H1 (cell line): Measurements from ENCODE around the gene MYO16. TPM values are rescaled to one million over a fixed set of nuclear protein-coding genes. Genes with fewer than 3 reads are reported as not detected.

Experiments
- GABPA ChIP-seq: IDR thresholded peaks from 2 replicates; pipeline ENCODE4 v1.6.1; 2011; ENCODE audit warnings: mild to moderate bottlenecking, low read length, moderate library complexity, borderline replicate concordance; ENCODE audit not compliant: insufficient read depth
- JUND ChIP-seq: IDR thresholded peaks from 2 replicates; pipeline ENCODE4 v1.6.1; 2011; ENCODE audit warnings: mild to moderate bottlenecking, improper control_type of control experiment, low read length
- NANOG ChIP-seq: IDR thresholded peaks from 2 replicates; pipeline ENCODE4 v1.6.1; 2011; ENCODE audit warnings: low read length, low read depth, mild to moderate bottlenecking, inconsistent platforms; ENCODE audit not compliant: insufficient read depth, poor library complexity, severe bottlenecking
- NRF1 ChIP-seq: IDR thresholded peaks from 2 replicates; pipeline ENCODE4 v1.6.1; 2011; ENCODE audit warnings: mild to moderate bottlenecking, low read depth, low read length, improper control_type of control experiment
- RAD21 ChIP-seq, 2 experiments: IDR thresholded peaks in 1 of 2; conservative IDR thresholded peaks in 1 of 2; 2 replicates each; pipeline ENCODE4 v1.6.1; 2011; ENCODE audit warnings: low read depth in 2 of 2, low read length in 2 of 2, improper control_type of control experiment in 1 of 2, inconsistent platforms in 1 of 2, mild to moderate bottlenecking in 1 of 2, moderate library complexity in 1 of 2
- RXRA ChIP-seq: IDR thresholded peaks from 2 replicates; pipeline ENCODE4 v1.6.1; 2011; ENCODE audit warnings: low read depth, mild to moderate bottlenecking, low read length, moderate library complexity; ENCODE audit not compliant: insufficient read depth
- SIN3A ChIP-seq, 2 experiments: IDR thresholded peaks in 1 of 2; conservative IDR thresholded peaks in 1 of 2; 2 replicates each; pipeline ENCODE4 v1.6.1; 2011 to 2012; ENCODE audit warnings: low read length in 2 of 2, improper control_type of control experiment in 1 of 2, low read depth in 1 of 2, mild to moderate bottlenecking in 1 of 2
- SP1 ChIP-seq: IDR thresholded peaks from 2 replicates; pipeline ENCODE4 v1.6.1; 2011; ENCODE audit warnings: low read depth, low read length
- TBP ChIP-seq: IDR thresholded peaks from 2 replicates; pipeline ENCODE4 v1.6.1; 2011; ENCODE audit warnings: low read depth, low read length, improper control_type of control experiment
- ZNF274 ChIP-seq: IDR thresholded peaks from 2 replicates; pipeline ENCODE4 v1.7.0; 2012; ENCODE audit warnings: low read length, borderline replicate concordance; ENCODE audit errors: extremely low read depth
- polyA plus RNA-seq, 7 experiments: library from polyadenylated mRNA; depleted of rRNA in 3 of 7; stranded (reverse) in 5 of 7; unstranded in 2 of 7; fragments of >200 nt in 5 of 7; fragments of 200-250 nt in 2 of 7; gene quantifications; 1 replicate in 5 of 7; 2 replicates in 1 of 7; 4 replicates in 1 of 7; pipeline versions ENCODE4 v1.2.1 to v1.2.3, GENCODE V29; 2011 to 2013; ENCODE audit warnings: missing spikeins in 2 of 7, mixed read lengths in 2 of 7
- total RNA-seq: library from RNA; stranded (reverse); fragmentation: NEBNext Ultra II Directional; extraction: Animal tissue kit (Norgen Biotek cat#: 25700); gene quantifications from 2 replicates; pipeline ENCODE4 v1.2.1, GENCODE V29; 2021

The MYO16 gene
- total and polyA plus RNA-seq, 2 of the 8 experiments (the other 6 are each of a cell fraction or from before 2014, with no cell fraction given), result 0.02 to 0.22 TPM

DNA sequence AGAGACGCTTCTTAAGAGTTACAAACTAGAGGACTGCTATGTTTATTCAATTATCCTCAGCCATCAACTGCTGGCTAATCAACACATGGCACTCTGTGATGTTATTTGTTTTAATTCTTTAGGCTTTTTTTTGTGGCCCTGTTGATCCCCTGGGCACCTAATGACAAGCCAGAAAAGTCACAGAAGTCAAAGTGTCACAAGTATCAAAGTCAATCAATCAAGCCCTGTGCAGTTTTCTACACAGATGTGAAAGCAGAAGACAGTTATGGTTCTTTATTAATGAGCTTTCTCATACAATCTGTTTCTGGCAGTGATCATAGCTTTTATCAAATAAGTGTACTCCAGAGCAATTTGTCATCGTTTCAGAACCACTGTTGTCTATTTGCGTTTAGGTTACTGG lies 34.3 kb downstream of the MYO16 start (continued):
- TF ChIP-seq TBP (no peak), NRF1 (no peak), SP1 (no peak), SIN3A (conservative IDR thresholded peaks at IDR 0.05 in 1 of 2, IDR thresholded peaks at IDR 0.05 in 1 of 2; ENCODE audit: low read depth in 1 of 2, low read length in 2 of 2) (no peak), RAD21 (IDR thresholded peaks at IDR 0.05 in 1 of 2, conservative IDR thresholded peaks at IDR 0.05 in 1 of 2; ENCODE audit: low read depth in 2 of 2, low read length in 2 of 2) (no peak), JUND (no peak), ZNF274 (no peak), RXRA (no peak), GABPA (no peak), NANOG (no peak)
